ENCODE data around the gene AGPAT1. TPM values are rescaled to one million over a fixed set of nuclear protein-coding genes. Genes with fewer than 3 reads are reported as not detected.

AGPAT1 gene
- total RNA-seq, 2 donors from 2014 or later, result 29.6 to 30.4 TPM

Other genes with a start within 250 kb of the AGPAT1 start
- 1 to 10 TPM; 3.4 to 5.1 TPM for gene C2, start 248.4 kb downstream of the AGPAT1 start, total RNA-seq
- gene CFB, start 230.0 kb downstream of the AGPAT1 start, total RNA-seq, result 1 to 10 TPM; 1.1 to 3.5 TPM
- 10 to 100 TPM; 65.0 to 71.5 TPM for gene NELFE, start 217.1 kb downstream of the AGPAT1 start, total RNA-seq
- 10 to 100 TPM; 75.7 to 79.7 TPM for gene SKIC2, start 216.9 kb downstream of the AGPAT1 start, total RNA-seq
- 10 to 100 TPM; 23.3 to 34.7 TPM for gene DXO, start 203.9 kb downstream of the AGPAT1 start, total RNA-seq
- gene C4A, start 194.0 kb downstream of the AGPAT1 start, total RNA-seq, result 1 to 10 TPM; 6.9 to 7.6 TPM
- gene C4B, start 161.3 kb downstream of the AGPAT1 start, total RNA-seq, result 1 to 10 TPM; 4.9 to 6.4 TPM
- 1 to 10 TPM; 1.1 to 1.3 TPM for gene CYP21A2, start 137.7 kb downstream of the AGPAT1 start, total RNA-seq
- gene TNXB, start 66.7 kb downstream of the AGPAT1 start, total RNA-seq, result 10 to 100 TPM; 10.9 to 15.0 TPM
- gene ATF6B, start 47.8 kb downstream of the AGPAT1 start, total RNA-seq, result 100 to 1,000 TPM in 1 of 2 donors, 10 to 100 TPM in 1; 99.9 to 105 TPM
- 1 to 10 TPM; 6.9 to 9.1 TPM for gene FKBPL, start 45.8 kb downstream of the AGPAT1 start, total RNA-seq
- 1 to 10 TPM in 1 of 2 donors, under 1 TPM in 1; 0.83 to 1.2 TPM for gene PRRT1, start 24.1 kb downstream of the AGPAT1 start, total RNA-seq
- 10 to 100 TPM; 17.9 to 18.2 TPM for gene PPT2, start 21.9 kb downstream of the AGPAT1 start, total RNA-seq
- gene EGFL8, start 11.5 kb downstream of the AGPAT1 start, total RNA-seq, result 10 to 100 TPM in 1 of 2 donors, 1 to 10 TPM in 1; 9.6 to 11.2 TPM
- gene RNF5, start 2.3 kb upstream of the AGPAT1 start, total RNA-seq, result 10 to 100 TPM; 45.0 to 49.2 TPM
- 10 to 100 TPM; 39.0 to 48.0 TPM for gene AGER, start 8.2 kb upstream of the AGPAT1 start, total RNA-seq
- gene PBX2, start 14.1 kb upstream of the AGPAT1 start, total RNA-seq, result 100 to 1,000 TPM in 1 of 2 donors, 10 to 100 TPM in 1; 98.3 to 104 TPM
- 100 to 1,000 TPM; 192 to 213 TPM for gene GPSM3, start 16.6 kb upstream of the AGPAT1 start, total RNA-seq
- gene NOTCH4, start 48.0 kb upstream of the AGPAT1 start, total RNA-seq, result under 1 TPM; 0.63 to 0.79 TPM
- not detected for gene TSBP1, start 195.8 kb upstream of the AGPAT1 start, total RNA-seq
- gene BTNL2, start 231.1 kb upstream of the AGPAT1 start, total RNA-seq, result not detected